CD4-positive, alpha-beta T cell treated with Interleukin-1 beta for 1 hour (primary cell): ENCODE results near the gene GIPR.
"Not testable (repeated sequence)": the region's sequence is repeated elsewhere in the genome, so short reads cannot be mapped to it uniquely, and the experiment has no call there.

Experiments used
- DNase-seq, 2 donors: peaks; one replicate each; pipeline ENCODE4 v3.0.0-alpha.2; 2020 to 2022

Gene GIPR

DNA sequence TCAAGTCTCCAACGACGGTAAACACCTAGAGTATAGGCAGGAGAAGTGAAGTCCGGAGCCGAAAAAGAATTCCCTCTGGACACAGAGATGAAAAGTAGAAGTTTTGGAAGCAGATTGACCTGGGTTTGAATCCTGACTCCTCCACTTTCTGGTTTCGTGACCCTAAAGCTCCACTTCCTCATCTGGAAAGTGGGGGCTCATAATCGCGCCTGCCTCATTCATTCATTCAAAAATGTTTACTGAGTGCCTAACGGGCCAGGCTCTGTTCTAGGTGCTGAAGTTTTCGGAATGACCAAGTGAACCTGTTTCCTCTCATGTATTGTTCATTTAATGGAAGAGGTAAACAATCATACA is 21.7 kb upstream of the GIPR start:
- DNase-seq, result no peak

DNA sequence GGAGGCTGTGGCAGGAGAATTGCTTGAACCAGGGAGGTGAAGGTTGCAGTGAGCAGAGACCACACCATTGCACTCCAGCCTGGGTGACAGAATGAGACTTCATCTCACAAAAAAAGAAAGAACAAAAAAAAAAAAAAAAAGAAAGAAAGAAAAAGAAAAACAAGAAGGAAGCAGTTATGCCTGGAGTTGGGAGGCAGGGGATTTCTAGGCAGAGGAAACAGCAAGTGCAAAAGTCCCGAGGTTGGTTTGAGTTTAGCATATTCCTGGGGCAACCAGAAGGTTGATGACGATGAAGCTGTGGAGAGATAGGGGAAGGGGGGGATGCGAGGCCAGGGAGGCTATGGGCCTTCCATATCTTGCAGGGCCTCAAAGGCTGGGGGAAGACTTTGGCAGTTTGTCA is 17.3 kb upstream of the GIPR start:
- DNase-seq, result no peak

- DNase-seq, result no peak
Observed at GRCh38 chr19:45653634-45654033, 14.4 kb upstream of the GIPR start.

GRCh38 chr19:45655073-45655472 is 12.9 kb upstream of the GIPR start:
- DNase-seq, result no peak

- no peak for DNase-seq
Observed at GRCh38 chr19:45657520-45658167, 10.4 kb upstream of the GIPR start.

GRCh38 chr19:45659096-45659729 is 8.8 kb upstream of the GIPR start:
- DNase-seq, result no peak

GRCh38 chr19:45660636-45661035 is 7.4 kb upstream of the GIPR start:
- no peak for DNase-seq

DNA sequence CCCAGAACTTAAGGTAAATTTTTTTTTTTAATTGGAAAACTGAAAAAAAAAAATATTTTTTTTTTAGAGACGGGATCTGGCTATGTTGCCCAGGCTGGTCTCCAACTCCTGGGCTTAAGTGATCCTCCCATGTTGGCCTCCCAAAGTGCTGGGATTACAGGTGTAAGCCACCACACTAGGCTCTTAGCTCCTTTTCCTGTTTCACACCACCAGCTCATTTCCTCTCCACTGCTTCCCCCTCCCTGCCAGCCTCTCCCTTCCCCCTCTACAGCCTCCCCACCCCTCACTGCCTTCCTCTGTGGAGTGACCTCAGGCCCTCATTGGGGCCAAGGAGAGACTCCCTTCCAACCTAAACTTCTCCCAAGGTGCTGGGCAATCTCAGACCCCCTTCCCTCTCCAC is 4.2 kb upstream of the GIPR start:
- DNase-seq, result no peak

GRCh38 chr19:45664575-45664974 is 3.4 kb upstream of the GIPR start:
- no peak for DNase-seq

DNA sequence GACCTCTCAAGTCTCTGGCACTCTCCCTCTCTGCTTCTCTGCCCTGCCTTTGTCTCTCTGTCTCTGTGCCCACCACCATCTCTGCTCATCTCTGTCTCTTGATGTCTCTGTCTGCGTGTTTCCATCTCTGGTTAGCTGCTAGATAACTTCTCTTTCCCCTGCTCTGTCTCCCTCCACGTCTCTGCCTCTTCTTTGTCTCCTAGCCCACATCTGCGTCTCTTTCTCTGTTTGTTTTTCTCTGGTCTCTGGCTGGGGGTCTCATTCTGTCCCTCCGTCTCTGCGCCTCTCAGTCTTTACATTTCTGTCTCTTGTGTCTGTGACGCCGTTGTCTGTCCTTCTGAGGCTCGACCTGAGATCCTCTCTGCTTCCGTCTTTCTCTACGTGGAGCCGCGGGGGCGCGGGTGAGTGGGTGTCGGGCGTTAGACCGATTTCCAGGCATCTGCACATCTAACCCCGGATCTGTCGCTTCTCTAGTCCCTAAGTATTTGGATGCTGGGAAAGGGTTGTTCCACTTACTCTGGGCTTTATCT is 386 bp downstream of the GIPR start:
- DNase-seq, result peak in 1 of 2 donors; percentile 30

DNA sequence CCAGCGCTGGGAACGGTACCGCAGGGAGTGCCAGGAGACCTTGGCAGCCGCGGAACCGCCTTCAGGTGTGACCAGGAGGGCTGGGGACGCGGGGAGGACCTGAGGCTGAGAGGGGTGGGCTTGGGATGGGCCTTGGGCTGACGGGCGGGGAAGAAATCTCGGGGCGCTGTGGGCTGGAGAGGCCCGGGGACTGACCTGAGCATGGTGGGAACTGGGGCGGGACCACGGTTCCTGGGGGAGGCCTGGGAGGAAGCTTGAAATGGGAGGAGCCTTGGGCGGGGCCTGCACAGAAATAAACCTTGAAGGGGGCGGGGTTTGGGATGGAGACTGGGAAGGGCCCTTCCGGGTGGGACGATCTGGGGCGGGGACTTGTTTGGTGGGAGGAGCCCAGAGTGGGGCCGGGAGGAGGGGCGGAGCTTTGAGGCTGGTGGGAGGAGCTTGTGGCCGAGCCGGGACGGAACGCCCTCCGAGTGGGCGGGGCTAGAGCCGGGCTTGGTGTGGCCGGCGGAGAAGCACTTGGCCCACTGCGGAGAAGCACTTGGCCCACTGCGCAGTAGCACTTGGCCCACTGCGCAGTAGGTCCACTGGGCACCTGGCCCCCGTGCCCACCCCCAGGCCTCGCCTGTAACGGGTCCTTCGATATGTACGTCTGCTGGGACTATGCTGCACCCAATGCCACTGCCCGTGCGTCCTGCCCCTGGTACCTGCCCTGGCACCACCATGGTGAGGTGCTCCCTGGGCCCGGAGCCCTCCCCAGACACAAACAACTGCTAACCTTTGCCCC is 2.8 kb downstream of the GIPR start:
- DNase-seq, result peak; percentile 56 to 64

GRCh38 chr19:45674946-45675345 is 6.9 kb downstream of the GIPR start:
- no peak for DNase-seq

DNA sequence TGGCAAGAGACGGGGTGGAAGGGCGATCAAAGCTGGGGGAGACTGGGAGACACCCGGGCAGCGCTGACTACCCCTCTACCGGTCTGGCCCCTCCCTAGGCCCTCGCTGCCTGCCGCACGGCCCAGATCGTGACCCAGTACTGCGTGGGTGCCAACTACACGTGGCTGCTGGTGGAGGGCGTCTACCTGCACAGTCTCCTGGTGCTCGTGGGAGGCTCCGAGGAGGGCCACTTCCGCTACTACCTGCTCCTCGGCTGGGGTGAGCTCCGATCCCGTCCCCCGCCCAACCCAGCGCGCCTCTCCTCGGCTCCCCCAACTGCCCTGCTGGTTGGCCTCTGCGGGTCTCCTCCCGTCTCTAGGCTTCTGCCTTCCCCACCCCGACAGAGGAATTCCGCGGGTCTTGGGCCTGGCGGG is 8.8 kb downstream of the GIPR start:
- DNase-seq, result peak; percentile 34 to 53

DNA sequence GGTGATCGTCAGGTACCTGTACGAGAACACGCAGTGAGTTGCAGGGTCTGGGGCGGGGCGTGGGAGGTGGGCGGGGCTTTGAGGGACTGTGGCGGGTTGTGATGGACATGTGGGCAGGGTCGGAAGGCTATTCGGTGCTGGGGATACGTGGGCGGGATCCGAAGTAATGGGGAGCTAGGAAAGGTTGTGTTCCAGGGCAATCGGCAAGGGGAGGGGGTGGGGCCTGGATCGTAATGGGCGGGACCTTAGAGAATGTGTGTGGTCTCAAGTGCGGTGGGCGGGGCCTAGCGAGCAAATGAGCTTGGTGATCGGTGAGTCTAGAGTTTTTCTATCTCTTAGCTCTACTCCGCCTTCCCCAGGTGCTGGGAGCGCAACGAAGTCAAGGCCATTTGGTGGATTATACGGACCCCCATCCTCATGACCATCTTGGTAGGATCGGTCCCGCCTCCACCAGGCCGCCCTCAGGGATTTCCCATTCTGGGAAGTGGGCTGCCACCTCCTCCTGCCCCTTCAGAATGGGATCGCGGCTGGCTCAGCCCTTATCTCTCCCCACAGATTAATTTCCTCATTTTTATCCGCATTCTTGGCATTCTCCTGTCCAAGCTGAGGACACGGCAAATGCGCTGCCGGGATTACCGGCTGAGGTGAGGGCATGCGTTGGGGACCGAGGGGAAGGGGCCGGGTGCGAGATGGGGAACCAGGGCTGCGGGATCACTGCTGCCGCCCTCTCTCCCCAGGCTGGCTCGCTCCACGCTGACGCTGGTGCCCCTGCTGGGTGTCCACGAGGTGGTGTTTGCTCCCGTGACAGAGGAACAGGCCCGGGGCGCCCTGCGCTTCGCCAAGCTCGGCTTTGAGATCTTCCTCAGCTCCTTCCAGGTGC is 9.6 kb downstream of the GIPR start:
- peak; percentile 82 to 87 for DNase-seq

GRCh38 chr19:45681391-45682015 is 13.5 kb downstream of the GIPR start:
- peak; percentile 89 to 90 for DNase-seq

DNA sequence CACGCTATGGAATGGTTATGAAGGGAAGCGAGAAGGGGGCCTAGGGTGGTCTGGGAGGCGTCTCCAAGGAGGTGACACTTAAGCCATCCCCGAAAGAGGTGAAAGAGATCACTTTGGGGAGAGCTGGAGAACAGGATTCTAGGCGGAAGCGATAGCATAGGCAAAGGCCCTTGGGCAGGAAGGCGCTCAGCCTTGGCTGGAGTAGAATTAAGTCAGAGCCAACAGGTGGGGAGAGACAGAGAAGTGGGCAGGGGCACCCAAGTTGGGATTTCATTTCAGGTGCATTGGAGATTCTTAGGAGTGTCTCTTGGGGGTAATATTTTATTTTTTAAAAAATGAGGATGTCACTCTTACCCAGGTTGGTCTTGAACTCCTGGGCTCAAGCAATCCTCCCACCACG is 14.1 kb downstream of the GIPR start:
- no peak for DNase-seq

DNA sequence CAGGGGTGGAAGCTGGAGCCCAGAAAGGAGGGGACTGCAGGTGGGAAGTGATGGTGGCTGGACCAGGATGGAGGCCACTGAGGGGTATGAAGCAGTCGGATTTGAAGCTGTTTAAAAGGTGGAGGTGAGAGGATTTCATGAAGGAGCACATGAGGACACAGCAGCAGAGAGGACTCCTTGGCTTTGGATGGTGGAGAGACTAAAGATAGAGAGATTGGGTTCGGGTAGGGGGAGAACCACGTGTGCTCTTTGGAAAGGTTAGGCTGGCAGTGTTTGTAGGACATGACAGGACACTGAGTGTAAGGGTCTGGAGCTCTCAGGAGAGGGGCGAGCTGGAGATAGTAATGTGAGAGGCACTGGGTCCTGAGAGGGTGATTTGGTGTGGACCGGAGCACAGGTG is 14.9 kb downstream of the GIPR start:
- DNase-seq, result no peak

- not testable (repeated sequence) for DNase-seq
Observed at GRCh38 chr19:45685045-45685444, 17.0 kb downstream of the GIPR start.

- no peak for DNase-seq
Observed at GRCh38 chr19:45687599-45687998, 19.6 kb downstream of the GIPR start.

DNA sequence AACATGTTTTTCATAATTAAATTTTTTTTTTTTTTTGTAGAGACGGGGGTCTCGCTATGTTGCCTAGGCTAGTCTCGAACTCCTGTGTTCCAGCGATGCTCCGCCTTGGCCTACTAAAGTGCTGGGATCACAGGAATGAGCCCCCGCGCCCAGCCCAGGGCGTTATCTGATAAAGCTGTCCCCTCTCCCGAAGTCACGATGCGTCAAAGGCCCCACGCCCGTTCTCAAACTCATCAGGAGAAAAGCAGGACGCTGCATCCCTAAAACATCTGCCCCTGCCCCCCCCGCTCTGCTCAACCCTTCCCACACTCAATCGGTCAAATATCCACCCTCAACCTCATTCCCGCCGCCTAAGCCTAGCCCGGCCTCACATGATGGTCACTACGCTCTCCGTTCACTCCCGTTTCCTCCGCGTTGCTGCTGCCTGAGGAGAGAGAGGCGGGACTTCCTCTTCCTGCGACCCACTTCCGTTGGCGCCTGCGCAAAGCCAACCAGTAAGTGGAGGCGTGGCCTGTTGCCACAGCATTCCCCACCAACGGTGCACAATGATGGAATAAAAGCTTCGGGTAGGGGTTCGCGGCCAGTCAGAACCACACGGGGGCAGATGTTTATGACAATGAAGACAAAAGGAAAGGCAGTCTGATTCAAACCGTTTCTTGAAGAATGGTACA is 23.6 kb downstream of the GIPR start, which contains the start of gene SNRPD2:
SNRPD2 (minus strand) TSS at position 438 of the 671 bp plus-strand sequence; CDS start at position 373, 65 bp downstream.
- peak; percentile 92 to 93 for DNase-seq
